GM03348 (cell line): ENCODE results near the gene CHST12.

Source experiments
- DNase-seq: peaks from one replicate; pipeline ENCODE4 v3.0.0; 2012; ENCODE audit warnings: low spot score

CHST12 gene

DNA sequence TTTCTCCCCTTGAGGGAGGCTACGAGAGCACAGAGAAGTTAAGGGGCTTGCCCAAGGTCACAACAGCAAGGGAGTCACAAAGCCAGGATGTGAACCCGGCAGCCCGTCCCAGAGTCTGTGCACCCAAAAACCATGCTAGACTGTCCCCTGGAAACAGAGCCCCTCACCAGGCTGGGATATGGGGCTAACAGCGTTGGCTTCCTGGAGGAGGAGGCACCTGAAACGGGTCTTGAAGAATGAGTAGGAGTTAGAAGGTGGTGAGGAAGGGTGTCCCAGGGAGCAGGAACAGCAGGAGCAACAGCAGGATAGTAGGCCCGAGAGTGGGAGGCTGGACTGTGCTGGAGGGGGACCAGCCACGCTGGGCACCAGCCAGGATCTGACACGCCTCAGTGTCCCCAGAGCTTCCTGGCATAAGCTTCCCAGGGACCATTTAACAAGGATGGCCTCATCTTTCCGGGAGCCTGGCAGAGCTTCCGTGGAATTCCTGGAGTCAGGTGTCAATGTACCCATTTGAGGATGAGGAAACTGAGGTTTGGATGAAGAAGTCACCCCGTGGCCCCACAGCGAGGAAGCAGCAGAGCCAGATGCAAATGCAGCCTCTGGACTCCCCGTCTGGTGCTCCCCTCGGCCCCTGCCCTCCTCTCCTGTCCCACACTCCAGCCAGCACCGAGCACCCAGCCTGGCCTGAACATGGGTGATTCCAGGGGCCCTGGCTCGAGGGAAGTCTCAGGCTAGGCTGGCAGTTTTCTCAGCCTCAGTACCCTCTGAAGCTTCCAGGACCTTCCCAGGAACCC is 76.1 kb downstream of the CHST12 start:
- DNase-seq: no peak

DNA sequence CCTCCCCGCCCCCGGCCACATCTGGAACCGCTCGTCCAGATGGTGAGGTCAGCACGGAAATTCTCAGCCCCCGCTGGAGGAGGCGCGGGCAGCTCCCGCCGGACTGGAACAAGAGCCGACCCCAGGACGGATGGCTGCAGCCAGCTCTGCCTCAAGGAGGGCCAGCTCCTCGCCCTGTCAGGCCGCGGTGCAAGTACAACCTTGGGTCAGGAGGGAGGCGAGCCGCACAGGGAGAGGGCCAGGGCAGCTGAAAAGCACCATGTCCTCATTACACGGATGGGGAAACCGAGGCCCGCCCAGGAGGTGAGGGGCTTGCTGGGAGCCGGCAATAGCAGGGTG is 76.6 kb downstream of the CHST12 start:
- DNase-seq: no peak

DNA sequence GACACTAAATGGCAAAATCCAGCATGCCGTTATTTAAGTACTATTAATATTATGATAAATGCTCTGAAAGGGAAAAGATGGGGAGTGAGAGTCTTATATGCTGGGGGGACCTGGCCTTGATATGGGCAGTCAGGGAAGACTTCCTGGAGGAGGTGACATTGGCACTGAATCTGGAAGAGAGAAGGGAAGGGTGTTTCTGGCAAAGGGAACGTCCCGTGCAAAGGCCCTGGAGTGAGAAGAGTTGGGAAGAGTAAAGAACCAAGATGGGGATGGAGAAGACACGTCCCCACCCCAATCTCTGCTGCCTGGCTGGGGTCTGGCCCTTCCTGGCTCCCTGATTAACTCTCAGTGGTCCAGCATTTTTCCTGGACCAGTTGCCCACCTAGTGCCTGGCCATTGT is 77.8 kb downstream of the CHST12 start:
- no peak for DNase-seq

DNA sequence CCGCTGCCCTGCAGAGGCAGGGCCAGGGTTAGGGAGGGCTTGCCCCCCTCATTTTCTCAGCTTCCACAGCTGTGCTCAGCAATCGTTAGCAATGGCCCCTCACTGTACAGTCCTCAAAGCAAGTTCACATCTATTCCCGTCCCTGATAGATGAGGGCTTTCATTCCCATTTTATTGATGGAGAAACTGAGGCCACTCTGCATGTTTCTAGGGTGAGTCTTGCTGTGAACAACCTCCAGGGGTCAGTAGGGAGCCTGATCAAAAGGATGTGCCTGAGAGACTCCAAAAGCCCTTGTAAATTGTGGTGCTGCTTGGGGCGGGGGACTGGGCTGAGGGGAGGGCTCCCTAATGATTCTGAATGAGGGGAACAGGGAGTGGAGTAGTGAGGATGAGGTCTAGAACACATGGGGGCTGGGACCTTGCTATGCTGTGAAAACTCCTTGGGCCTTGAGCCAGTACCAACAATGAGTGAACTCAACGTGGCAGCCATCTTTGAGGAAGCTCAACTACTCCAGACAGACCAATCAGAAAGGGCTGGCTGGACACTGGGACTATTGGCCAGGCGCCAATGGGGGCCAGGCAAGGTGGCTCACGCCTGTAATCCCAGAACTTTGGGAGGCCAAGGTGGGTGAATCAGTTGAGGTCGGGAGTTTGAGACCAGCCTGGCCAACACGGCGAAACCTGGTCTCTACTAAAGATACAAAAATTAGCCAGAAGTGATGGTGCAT is 79.5 kb downstream of the CHST12 start:
- DNase-seq: no peak

- no peak for DNase-seq
Observed at GRCh38 chr7:2483494-2483893, 80.1 kb downstream of the CHST12 start.

DNA sequence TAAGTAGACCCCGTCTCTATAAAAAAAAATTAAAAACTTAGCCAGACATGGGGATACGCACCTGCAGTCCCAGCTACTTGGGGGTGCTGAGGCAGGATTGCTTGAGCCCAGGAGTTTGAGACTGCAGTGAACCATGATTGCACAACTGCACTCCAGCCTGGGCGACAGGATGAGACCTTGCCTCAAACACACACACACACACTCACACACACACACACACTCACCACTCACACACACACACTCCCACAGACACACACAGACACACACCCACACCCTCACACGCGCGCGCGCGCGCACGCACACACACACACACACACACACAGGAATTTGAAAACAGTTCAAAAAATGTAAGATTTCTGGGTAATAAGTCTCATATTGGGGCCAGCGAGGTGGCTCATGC is 81.5 kb downstream of the CHST12 start:
- no peak for DNase-seq

DNA sequence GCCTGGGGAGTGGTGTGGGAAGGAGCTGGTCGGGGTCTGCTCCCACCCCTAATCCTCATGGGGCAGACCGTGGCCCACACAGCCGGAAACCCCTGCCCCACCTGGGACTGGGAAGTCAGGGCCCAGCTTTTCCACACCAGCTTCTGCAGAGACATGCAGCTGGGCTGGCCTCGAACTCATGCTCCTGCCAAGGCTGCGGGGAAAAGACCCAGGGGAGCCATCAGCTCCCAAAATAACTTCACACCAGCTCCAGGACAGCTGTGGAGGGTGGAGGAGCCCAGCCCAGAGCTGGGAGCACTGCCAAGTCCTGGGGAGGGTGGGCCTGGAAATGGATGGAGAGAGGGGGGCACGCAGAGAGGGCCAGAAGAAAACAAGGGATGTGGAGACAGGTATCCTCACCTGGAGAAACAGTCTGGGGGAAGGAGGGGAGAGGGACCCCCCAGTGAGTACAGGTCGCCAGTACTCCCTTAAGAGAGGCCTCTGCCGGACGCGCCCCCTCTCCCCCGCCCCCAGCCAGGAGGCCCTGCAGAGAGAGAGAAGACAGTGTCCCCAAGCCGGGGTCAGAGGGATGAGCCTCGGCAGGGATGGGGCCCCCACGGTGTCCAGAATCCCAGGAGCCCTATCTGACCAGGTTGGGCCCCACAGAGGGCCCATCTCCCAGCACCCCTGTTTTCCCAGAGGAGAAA is 84.3 kb downstream of the CHST12 start:
- peak; percentile 67 for DNase-seq

DNA sequence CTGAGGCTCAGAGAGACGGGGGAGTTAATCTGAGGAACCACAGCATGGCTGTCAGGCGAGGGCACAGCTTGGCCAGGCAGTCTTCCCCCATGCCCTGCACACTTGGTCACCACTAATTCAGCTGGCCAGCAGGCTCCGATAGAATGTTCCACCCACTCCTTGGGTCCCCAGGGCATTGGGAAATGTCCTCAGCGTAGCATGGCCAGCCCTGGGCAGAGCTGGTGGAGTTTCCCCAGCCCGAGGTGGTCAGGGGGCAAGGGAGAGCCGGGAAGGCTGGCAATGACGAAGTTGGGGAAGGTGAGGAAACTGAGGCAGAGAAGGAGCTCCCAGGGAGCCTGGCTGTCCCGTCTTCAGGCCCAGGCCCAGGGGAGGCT is 84.8 kb downstream of the CHST12 start:
- DNase-seq: peak; percentile 74

- DNase-seq: no peak
Observed at GRCh38 chr7:2488681-2489080, 85.3 kb downstream of the CHST12 start.

- no peak for DNase-seq
Observed at GRCh38 chr7:2490181-2490651, 86.8 kb downstream of the CHST12 start.

DNA sequence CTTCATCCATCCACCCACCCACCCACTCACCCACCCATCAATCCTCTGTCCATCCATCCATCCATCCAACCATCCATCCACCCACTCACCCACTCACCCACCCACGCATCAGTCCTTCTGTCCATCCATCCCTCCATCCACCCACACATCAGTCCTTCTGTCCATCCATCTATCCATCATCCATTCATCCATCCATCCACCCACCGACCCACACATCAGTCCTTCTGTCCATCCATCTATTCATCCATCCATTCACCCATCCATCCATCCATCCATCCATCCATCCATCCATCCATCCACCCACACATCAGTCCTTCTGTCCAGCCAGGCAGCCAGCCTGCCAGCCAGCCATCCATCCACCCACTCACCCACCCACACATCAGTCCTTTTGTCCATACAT is 88.6 kb downstream of the CHST12 start:
- DNase-seq: no peak

DNA sequence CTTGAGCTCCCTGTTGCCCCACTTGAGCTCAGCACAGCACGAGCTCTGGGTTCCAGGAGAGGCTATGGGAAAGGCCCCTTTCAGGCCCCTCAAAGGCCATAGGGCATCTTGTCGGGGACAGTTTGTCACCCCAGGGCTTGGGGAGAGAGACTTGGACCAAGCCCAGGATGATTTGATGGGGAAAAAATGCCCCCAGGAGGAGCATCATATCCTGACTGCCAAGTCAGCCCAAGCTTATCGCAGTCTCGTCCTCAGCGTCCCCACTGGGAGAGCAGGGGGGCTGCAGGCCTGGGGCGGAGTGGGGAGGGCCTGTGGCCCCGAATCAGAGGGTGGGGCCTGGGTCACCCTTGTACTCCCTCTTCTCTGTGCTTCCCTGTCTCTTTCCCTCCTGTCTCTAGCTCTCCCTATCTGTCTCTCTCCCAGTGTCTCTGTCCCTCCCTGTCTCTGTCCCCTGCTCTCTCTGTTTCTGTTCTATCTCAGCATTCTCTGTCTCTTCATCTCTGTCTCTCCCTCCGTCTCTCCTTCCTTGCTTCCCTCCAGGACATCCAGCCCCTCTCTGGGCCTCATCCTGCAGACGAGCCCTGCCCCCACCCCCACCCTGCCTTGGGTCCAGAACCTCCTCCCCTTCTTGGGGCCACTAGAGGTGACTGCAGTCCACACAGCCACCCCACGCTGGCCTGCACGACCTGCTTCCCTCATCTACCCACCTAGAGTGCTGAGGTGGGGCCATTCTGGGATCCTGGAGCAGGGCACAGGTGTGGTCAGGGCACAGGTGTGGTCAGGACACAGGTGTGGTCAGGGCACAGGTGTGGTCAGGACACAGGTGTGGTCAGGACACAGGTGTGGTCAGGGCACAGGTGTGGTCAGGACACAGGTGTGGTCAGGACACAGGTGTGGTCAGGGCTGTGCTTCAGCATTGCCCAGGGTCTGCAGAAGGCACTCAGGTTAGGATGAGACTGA is 90.1 kb downstream of the CHST12 start:
- DNase-seq: no peak

DNA sequence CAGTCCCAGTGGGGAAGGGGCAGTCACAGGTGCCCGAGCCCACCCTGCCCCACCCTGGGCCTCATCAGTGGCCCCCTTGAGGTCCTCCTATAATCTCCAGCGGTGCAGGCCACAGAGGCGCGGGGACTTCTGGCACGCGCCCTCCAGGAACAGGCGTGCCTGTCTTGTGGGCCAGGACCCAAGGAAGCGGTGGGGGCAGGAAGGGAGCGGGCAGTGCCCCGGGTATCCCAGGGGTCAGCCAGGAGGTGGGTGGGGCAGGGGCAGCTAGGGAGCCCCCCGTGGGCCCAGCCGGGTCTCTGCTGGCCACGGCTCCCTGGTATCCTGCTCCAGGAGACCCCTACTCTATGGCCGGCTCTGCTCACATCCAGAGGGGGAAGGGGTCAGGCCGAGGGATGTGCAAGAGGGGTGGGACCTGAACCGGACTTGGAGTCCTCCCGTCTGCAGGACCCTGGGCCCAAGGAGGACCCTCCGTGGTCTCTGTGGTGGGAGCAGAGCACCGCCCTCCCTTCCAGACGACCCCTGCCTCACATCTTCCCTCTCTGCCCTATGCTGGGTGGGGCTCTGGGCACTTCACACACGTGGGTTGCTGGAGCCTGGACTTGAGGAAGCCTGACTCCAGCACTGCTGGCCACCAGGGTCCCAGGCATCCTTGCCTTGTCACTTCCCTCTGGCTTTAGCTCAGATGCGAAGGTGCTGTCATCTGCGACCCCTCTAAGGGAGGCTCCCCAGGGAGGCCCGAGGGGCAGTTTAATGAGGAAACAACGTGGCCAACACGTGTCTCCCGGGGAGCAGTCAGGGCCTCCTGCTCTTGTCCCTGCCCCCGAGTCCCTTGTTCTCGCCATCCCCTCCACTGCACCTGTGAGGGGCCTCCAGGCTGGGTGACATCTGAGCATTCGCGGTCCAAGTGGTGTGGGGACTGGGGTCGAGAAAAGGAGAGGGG is 91.0 kb downstream of the CHST12 start:
- no peak for DNase-seq

DNA sequence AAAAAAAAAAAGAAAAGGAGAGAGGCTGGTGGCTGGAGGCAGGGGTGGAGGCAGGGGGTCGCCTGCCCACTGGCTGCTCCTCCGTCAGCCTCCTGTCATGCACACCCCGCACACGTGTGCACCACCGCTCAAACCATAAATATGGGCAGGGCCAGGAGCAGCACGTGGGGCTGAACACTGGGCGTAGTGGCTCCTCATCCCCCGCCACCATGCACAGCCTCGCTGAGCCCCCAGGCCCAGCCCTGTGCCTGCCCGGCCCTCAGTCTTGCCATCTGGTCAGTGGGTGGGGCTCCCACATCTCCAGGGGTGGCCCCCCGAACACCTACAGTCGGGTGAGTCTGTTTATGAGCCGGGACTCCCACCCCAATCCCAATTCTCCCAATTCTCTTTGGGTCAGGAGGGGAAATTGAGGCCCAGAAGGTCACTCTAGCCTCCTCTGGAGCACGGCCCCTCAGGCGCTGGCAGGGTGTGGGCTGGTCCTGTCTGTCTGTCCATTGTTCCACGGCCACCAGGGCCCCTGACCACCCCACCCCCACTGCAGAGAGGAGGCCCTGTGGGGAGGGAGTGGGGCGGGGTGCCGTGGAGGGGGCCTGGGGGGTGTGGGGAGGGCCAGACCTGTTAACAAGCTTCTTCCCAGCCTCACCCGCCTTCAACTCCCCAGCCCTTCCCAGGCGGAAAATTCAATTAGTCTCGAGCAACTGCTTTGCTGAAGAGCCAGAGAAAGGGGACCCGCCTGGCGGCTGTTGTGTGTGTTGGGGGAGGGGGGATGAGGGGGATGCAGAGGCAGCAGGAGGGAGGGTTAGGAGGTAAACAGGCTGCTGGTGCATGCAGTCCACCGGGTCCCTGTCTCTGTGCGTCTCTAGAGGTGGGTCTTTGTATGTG is 92.2 kb downstream of the CHST12 start:
- no peak for DNase-seq

DNA sequence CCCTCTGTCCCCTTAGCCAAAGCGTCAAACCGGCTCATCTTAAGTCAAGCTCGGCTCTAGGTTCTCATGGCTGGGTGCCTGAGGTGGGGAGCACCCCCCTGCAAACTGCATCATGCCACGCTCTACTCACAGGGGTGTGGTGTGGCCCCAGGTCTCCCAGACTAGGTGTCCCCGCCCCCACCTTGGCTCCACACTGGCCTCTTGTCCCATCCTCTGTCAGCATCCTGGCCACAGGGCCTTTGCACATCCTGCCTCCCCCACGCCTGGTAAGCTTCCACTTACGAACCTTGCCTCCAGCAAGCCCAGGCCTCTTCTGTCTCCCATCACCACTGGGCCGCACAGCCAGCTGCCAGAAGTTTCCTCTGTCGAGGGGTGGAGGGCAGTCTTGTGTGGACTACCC is 93.0 kb downstream of the CHST12 start:
- no peak for DNase-seq

GRCh38 chr7:2497065-2497464 is 93.7 kb downstream of the CHST12 start:
- DNase-seq: no peak

GRCh38 chr7:2497500-2498336 is 94.3 kb downstream of the CHST12 start:
- DNase-seq: no peak
